Gastroesophageal sphincter (tissue), 3 donors: Measurements from ENCODE around the gene VTI1A.

Experiments used
- EP300 ChIP-seq: sonication (generic); formaldehyde crosslinking; IDR thresholded peaks from one replicate; pipeline ENCODE4 v1.6.1; 2017; ENCODE audit warnings: antibody characterized with exemption, mild to moderate bottlenecking
- POLR2A ChIP-seq, 2 donors: fragments of 450-650 bp; IDR thresholded peaks; one replicate each; pipeline ENCODE4 v1.6.1; 2017; ENCODE audit warnings: antibody characterized with exemption in 2 of 2, mild to moderate bottlenecking in 2 of 2, moderate library complexity in 1 of 2
- TF ChIP-seq, protein P1 (sequence below), 4 experiments: fragments of 200-600 bp in 2 of 4; fragments of 450-650 bp in 2 of 4; sonication (generic) in 1 of 4; IDR thresholded peaks; one replicate each; pipeline ENCODE4 v1.5.1; 2017 to 2019; ENCODE audit warnings: antibody characterized with exemption in 4 of 4, mild to moderate bottlenecking in 2 of 4, moderate library complexity in 2 of 4

- no peak for TF ChIP-seq POLR2A (IDR thresholded peaks at IDR 0.05)
- TF ChIP-seq, protein P1, sequence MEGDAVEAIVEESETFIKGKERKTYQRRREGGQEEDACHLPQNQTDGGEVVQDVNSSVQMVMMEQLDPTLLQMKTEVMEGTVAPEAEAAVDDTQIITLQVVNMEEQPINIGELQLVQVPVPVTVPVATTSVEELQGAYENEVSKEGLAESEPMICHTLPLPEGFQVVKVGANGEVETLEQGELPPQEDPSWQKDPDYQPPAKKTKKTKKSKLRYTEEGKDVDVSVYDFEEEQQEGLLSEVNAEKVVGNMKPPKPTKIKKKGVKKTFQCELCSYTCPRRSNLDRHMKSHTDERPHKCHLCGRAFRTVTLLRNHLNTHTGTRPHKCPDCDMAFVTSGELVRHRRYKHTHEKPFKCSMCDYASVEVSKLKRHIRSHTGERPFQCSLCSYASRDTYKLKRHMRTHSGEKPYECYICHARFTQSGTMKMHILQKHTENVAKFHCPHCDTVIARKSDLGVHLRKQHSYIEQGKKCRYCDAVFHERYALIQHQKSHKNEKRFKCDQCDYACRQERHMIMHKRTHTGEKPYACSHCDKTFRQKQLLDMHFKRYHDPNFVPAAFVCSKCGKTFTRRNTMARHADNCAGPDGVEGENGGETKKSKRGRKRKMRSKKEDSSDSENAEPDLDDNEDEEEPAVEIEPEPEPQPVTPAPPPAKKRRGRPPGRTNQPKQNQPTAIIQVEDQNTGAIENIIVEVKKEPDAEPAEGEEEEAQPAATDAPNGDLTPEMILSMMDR (IDR thresholded peaks at IDR 0.05), result no peak
- no peak for TF ChIP-seq EP300
Measured at GRCh38 chr10:112720178-112720577, 273.2 kb downstream of the VTI1A start.
